Measurements from ENCODE around the gene ZFPM1. TPM values are rescaled to one million over a fixed set of nuclear protein-coding genes. Genes with fewer than 3 reads are reported as not detected.

The ZFPM1 gene
- total RNA-seq, 1 experiment from 2014 or later: 24.1 TPM

GRCh38 chr16:88418869-88419268 is 34.2 kb upstream of the ZFPM1 start:
- H3K9me3 Mint-ChIP-seq (ENCODE audit: unreplicated experiment): no peaks in the 10 kb centered on the region

DNA sequence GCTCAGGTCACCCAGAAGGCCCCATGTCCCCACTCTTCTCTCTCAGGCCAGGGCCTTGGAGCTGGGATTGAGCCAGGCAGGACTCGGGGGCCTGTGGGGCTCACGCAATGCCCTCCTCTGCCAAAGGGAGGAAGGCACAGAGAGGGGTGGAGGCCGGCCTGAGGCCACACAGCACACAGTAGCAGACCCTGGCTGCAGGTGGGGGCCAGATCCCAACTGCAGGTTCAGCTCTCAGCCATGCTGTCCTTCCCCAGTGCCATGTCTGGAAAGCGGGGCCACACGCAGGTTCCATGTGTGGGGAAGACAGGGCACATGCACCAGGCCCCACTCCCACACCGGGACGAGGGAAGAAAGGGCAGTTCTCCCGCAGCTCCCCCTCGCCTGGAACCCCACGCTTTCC is 33.3 kb upstream of the ZFPM1 start:
- Histone ChIP-seq H3K4me1 (no peaks in the 10 kb centered on the region), H3K4me3 (ENCODE audit: low read depth, low read length) (no peak overlapping the region), H3K36me3 (ENCODE audit: control insufficient read depth, insufficient read depth, low read length) (no peaks in the 10 kb centered on the region), H3K9me3 (no peaks in the 10 kb centered on the region), H3K27me3 (replicated peaks; ENCODE audit: control insufficient read depth, insufficient read depth, low read length) (no peaks in the 10 kb centered on the region)
- Mint-ChIP-seq H3K27me3 (ENCODE audit: insufficient read depth, unreplicated experiment) (peaks cover 4% of the 10 kb centered on the region), H3K4me3 (ENCODE audit: unreplicated experiment) (no peak overlapping the region), H3K4me1 (ENCODE audit: low read depth, unreplicated experiment) (no peaks in the 10 kb centered on the region), H3K27ac (ENCODE audit: unreplicated experiment) (no peak overlapping the region), H3K36me3 (ENCODE audit: insufficient read depth, unreplicated experiment) (no peaks in the 10 kb centered on the region), H3K9me3 (ENCODE audit: unreplicated experiment) (no peaks in the 10 kb centered on the region)
- BruUV-seq (replicated peaks): no TSS peak
- TF ChIP-seq CTCF (IDR thresholded peaks at IDR 0.05; ENCODE audit: insufficient read depth in 1 of 2, low read depth in 1 of 2, low read length in 1 of 2, severe bottlenecking in 1 of 2, unreplicated experiment in 1 of 2): no peak
- intact Hi-C loops (cut with micrococcal nuclease; ENCODE audit: unreplicated experiment): no loop called here
- ChIA-PET CTCF (no interaction called here), POLR2A (no interaction called here)
- DNase-seq: no peak

More at GRCh38 chr16:88418869-88419268, 34.2 kb upstream of the ZFPM1 start:
- Mint-ChIP-seq H3K36me3 (ENCODE audit: insufficient read depth, unreplicated experiment) (no peaks in the 10 kb centered on the region), H3K27ac (ENCODE audit: unreplicated experiment) (no peak overlapping the region), H3K27me3 (ENCODE audit: insufficient read depth, unreplicated experiment) (peaks cover 4% of the 10 kb centered on the region), H3K4me1 (ENCODE audit: low read depth, unreplicated experiment) (no peaks in the 10 kb centered on the region), H3K4me3 (ENCODE audit: unreplicated experiment) (no peak overlapping the region)
- POLR2A ChIA-PET: no interaction called here
- no peak for TF ChIP-seq CTCF (IDR thresholded peaks at IDR 0.05; ENCODE audit: insufficient read depth in 1 of 2, low read depth in 1 of 2, low read length in 1 of 2, severe bottlenecking in 1 of 2, unreplicated experiment in 1 of 2)
- no peak for DNase-seq
- Histone ChIP-seq H3K36me3 (ENCODE audit: control insufficient read depth, insufficient read depth, low read length) (no peaks in the 10 kb centered on the region), H3K27me3 (replicated peaks; ENCODE audit: control insufficient read depth, insufficient read depth, low read length) (no peaks in the 10 kb centered on the region), H3K4me3 (ENCODE audit: low read depth, low read length) (no peak overlapping the region), H3K4me1 (no peaks in the 10 kb centered on the region), H3K9me3 (no peaks in the 10 kb centered on the region)
- no TSS peak for BruUV-seq (replicated peaks)
- intact Hi-C loops (cut with micrococcal nuclease; ENCODE audit: unreplicated experiment): no loop called here
- CTCF ChIA-PET: interaction anchor here (0.6 kb wide), 1 partner anchor 1605 kb away, joined by 3 read pairs; no protein-coding TSS in a partner anchor

DNA sequence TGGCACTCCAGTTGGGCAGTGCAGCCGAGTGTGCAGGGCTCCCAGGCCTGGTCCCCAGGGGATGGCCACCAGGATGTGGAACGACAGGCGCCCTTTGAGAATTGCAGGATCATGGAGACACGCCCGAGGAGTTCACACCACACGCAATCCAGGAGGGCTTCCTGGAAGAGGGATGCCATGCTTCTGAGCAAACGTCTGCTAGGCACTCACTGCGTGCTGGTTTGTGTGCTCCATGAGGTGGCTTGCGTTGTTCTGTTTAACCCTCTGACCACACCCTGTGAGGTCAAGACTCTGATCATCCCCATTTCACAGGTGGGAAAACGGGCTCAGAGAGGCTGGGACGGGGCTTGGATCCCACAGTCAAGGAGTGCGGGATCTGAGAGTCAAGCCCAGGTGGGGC is 32.6 kb upstream of the ZFPM1 start:
- Mint-ChIP-seq H3K9me3 (ENCODE audit: unreplicated experiment) (no peaks in the 10 kb centered on the region), H3K27ac (ENCODE audit: unreplicated experiment) (no peak overlapping the region), H3K4me1 (ENCODE audit: low read depth, unreplicated experiment) (no peaks in the 10 kb centered on the region), H3K27me3 (ENCODE audit: insufficient read depth, unreplicated experiment) (peaks cover 4% of the 10 kb centered on the region), H3K36me3 (ENCODE audit: insufficient read depth, unreplicated experiment) (no peaks in the 10 kb centered on the region), H3K4me3 (ENCODE audit: unreplicated experiment) (no peak overlapping the region)
- H3K36me3 ChIP-seq (ENCODE audit: control insufficient read depth, insufficient read depth, low read length): no peaks in the 10 kb centered on the region
- BruUV-seq (replicated peaks): no TSS peak
- no peak for TF ChIP-seq CTCF (IDR thresholded peaks at IDR 0.05; ENCODE audit: insufficient read depth in 1 of 2, low read depth in 1 of 2, low read length in 1 of 2, severe bottlenecking in 1 of 2, unreplicated experiment in 1 of 2)
- ChIA-PET CTCF (no interaction called here), POLR2A (no interaction called here)
- no peak overlapping the region for H3K4me3 ChIP-seq (ENCODE audit: low read depth, low read length)
- no peaks in the 10 kb centered on the region for H3K9me3 ChIP-seq
- H3K27me3 ChIP-seq (replicated peaks; ENCODE audit: control insufficient read depth, insufficient read depth, low read length): no peaks in the 10 kb centered on the region
- intact Hi-C loops (cut with micrococcal nuclease; ENCODE audit: unreplicated experiment): no loop called here
- no peaks in the 10 kb centered on the region for H3K4me1 ChIP-seq
- DNase-seq: no peak

Measured in Caco-2 (cell line).